Measurements from ENCODE around the gene ADAMTS9.

DNA sequence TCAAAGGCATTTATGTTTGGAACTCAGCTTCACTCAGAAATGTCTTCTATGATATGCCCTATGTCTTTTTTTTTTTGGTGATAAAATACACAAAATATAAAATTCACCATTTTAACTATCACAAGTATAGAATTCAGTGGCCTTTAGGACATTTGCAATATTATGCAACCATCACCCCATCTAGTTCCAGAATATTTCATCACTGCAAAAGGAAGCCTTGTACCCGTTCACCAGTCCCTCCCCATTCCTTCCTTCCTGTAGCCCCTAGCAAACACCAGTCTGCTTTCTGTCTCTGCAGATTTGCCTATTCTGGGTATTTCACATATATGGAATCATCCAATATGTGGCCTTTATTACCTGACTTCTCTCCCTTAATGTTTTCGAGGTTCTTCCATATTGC lies 134.8 kb downstream of the ADAMTS9 start:
- TF ChIP-seq ZNF274 (IDR thresholded peaks at IDR 0.05; ENCODE audit: low read depth, low read length) (no peak), YY1 (IDR thresholded peaks at IDR 0.05; ENCODE audit: insufficient read depth, insufficient read length) (no peak)
